ENCODE results near the gene ZNF367. TPM values are rescaled to one million over a fixed set of nuclear protein-coding genes. Genes with fewer than 3 reads are reported as not detected.

The ZNF367 gene
- total RNA-seq = 15.4 TPM

DNA sequence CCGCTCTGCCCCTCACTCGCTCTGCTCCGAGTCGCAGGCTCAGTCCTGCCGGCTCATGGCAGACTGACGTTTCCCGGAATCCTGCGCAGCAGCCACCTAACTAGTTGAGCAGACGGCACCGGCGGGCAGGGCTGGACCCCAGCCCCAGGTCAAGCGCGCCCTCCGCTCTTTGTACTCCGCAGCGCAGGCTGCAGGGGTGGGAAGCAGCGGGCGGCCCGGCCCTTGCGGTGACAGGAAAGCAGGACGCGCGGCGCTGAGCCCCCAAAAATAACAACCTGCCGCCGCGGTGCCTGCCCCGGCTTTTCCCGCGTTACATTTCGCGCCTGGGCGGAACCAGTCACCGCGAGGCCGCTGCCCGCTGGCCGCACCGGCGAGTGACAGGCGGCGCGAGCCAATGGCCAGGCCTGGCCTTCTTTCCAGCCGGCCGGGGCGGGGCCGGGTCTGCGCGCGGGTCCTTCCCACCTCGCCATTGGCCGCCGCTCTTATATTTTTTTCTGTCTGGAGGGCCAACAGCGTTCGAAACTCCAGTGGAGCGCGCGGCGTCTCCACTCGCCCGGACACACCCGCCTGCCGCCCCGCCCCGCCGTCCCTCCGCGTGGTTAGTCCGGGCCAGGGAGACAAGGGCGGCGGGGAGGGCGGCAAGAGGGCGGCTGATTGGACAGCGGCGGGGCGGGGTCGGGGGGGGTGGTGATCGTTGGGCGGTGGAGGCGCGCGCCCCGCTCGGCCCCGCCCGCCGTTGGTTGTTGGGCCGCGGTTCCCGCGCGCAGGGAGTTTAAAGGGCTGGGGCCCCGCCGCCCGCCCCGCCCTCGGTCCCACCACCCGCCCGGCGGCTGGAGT is at the start of gene ZNF367:
ZNF367 (minus strand) TSS at position 288 of the 837 bp plus-strand sequence. CDS start 338 bp downstream, outside the sequence.

DNA sequence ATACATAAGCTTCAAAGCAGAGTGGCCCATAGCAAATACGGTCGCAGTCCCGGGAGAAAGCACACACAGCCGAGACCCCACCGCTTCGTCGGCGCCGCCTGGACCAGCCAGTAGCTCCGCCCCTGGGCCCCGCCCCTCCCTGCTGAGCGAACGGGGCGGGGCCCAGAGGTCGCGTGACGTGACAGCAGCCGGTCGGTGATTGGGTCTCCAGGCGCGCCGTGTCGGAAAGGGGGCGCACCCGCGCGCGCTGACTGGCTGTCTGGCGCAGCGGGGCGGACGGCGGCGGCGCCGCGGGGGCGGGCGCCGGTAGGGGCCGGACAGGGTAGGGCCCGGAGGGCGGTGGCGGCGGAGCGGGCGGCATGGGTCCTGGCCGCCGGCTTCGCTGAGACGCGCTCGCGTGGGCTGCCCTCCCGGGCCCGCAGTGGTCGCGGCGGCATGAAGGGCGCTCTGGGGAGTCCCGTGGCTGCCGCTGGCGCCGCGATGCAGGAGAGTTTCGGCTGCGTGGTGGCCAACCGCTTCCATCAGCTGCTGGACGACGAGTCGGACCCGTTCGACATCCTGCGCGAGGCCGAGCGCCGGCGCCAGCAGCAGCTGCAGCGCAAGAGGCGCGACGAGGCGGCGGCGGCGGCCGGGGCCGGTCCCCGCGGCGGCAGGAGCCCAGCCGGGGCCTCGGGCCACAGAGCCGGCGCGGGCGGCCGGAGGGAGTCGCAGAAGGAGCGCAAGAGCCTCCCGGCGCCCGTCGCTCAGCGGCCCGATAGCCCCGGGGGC is 31.9 kb upstream of the ZNF367 start, which contains the start of gene HABP4:
HABP4 (plus strand) TSS at position 325 of the 768 bp plus-strand sequence; CDS start at position 436, 111 bp downstream.

DNA sequence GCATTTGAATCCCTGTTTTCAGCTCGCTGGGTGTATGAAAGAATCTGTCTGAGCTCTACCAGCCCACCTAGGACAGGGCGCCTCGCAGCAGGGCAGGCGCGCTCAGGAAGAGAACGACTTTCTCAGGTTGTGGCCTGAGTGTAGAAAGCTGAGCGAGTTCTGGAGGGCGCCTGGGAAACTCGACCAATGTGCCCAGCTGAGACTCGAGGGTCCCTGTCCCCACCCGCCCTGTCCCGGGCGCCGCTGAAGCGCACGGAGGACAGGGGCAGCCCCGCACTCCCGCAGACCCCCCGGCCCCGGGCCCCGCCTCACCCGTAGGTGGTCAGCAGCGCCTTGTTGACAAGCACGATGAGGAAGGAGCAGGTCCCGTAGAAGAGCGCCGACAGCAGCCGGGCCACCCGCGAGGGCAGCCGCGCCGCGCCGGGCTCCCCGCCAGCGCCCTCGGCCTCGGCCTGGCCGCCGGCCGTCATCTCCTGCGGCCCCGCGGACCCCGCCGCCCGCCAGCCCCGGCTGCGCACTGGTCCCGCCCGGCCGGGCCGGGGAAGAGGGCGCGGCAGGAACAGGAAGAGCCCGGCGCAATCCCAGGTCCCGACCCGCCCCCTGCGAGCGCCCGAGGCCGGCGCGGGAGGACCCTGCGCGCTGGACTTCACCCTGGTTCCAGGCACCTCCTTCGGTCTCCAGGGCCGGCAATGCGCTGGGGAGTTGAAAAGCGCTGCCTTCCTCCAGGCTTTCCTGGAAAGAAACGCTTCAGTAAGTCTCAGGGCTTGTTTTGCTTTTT is 34.8 kb downstream of the ZNF367 start, which contains the start of gene SLC35D2:
SLC35D2 (minus strand) TSS at position 547 of the 778 bp plus-strand sequence; CDS start at position 470, 77 bp downstream.

Other genes with a start within 250 kb of the ZNF367 start
- gene HSD17B3, start 116.2 kb downstream of the ZNF367 start, total RNA-seq = 0.82 TPM
- gene SLC35D2, start 34.7 kb downstream of the ZNF367 start, total RNA-seq = 22.6 TPM
- gene HABP4, start 31.8 kb upstream of the ZNF367 start, total RNA-seq = 18.0 TPM
- gene CDC14B, start 201.5 kb upstream of the ZNF367 start, total RNA-seq = 38.2 TPM
- 13.1 TPM for gene PRXL2C, start 236.9 kb upstream of the ZNF367 start, total RNA-seq